Upper lobe of right lung (tissue), 1 donor: Measurements from ENCODE around the gene GABRD. TPM values are rescaled to one million over a fixed set of nuclear protein-coding genes. Genes with fewer than 3 reads are reported as not detected.
A peak's percentile ranks its signal among the peaks of the same experiment; 100 is the strongest.

ENCODE experiments used
- ATAC-seq: fragments of 200-7000 bp; cut with Tn5 transposase; one replicate; pipeline ENCODE4 v1.9.1; 2020; ENCODE audit warnings: mild to moderate bottlenecking, moderate library complexity
- DNase-seq: peaks from one replicate; pipeline ENCODE4 v3.0.0-alpha.2; 2020
- H3K27ac ChIP-seq: fragments of 200-600 bp; one replicate; pipeline ENCODE4 v1.8.0; 2022
- H3K27me3 ChIP-seq: fragments of 200-600 bp; one replicate; pipeline ENCODE4 v1.8.0; 2022; ENCODE audit warnings: mild to moderate bottlenecking
- H3K36me3 ChIP-seq: fragments of 200-600 bp; one replicate; pipeline ENCODE4 v1.8.0; 2022
- H3K4me1 ChIP-seq: fragments of 200-600 bp; one replicate; pipeline ENCODE4 v1.8.0; 2022
- H3K4me3 ChIP-seq: fragments of 200-600 bp; one replicate; pipeline ENCODE4 v1.8.0; 2022; ENCODE audit warnings: mild to moderate bottlenecking
- H3K9me3 ChIP-seq: fragments of 200-600 bp; one replicate; pipeline ENCODE4 v1.8.0; 2022
- intact Hi-C: fragments of 100-400 bp; cut with DNase I; formaldehyde crosslinking; loops from one replicate; pipeline ENCODE4 v1.11.0; 2022
- total RNA-seq: library from RNA; stranded (reverse); fragmentation: NEBNext Ultra II Directional; extraction: Animal tissue kit (Norgen Biotek cat#: 25700); gene quantifications from one replicate; pipeline ENCODE4 v1.2.1, GENCODE V29; 2021
- TF ChIP-seq, protein P1 (sequence below): fragments of 200-600 bp; IDR thresholded peaks from one replicate; pipeline ENCODE4 v1.8.0; 2022; ENCODE audit warnings: antibody characterized with exemption
- donor health status: DM: no; HTN: yes; CAD: no; lungs with severe emphysema.

GABRD gene
- total RNA-seq, 1 donor from 2014 or later = 2.9 TPM

DNA sequence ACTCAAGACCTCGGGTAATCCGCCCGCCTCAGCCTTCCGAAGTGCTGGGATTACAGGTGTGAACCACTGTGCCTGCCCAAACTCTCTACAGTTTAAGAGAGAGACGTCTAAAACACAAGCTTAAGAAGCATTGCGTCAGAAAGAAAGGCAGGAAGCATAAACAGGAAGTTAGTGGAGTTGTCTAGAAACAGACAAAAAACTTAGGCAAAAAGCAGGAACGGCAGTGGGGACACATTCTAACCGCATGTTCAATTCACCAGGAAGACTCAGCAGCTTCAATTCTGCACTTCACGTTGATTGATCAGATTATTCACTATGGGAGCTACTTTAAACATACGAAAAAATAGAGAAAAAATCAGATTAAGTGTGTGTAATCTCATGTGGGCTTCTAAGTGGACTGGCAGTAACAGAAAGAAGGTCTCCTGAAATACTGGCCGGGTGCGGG, 22.9 kb upstream of the GABRD start:
- H3K4me3 ChIP-seq = no peak overlapping the region
- intact Hi-C loops = no loop called here
- no peaks in the 10 kb centered on the region for H3K4me1 ChIP-seq
- ATAC-seq (peak; percentile 76), DNase-seq (no peak)
- no peaks in the 10 kb centered on the region for H3K9me3 ChIP-seq
- TF ChIP-seq, protein P1, sequence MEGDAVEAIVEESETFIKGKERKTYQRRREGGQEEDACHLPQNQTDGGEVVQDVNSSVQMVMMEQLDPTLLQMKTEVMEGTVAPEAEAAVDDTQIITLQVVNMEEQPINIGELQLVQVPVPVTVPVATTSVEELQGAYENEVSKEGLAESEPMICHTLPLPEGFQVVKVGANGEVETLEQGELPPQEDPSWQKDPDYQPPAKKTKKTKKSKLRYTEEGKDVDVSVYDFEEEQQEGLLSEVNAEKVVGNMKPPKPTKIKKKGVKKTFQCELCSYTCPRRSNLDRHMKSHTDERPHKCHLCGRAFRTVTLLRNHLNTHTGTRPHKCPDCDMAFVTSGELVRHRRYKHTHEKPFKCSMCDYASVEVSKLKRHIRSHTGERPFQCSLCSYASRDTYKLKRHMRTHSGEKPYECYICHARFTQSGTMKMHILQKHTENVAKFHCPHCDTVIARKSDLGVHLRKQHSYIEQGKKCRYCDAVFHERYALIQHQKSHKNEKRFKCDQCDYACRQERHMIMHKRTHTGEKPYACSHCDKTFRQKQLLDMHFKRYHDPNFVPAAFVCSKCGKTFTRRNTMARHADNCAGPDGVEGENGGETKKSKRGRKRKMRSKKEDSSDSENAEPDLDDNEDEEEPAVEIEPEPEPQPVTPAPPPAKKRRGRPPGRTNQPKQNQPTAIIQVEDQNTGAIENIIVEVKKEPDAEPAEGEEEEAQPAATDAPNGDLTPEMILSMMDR = no peak
- H3K27me3 ChIP-seq = no peaks in the 10 kb centered on the region
- H3K27ac ChIP-seq = peak overlapping the region; percentile 60
- no peaks in the 10 kb centered on the region for H3K36me3 ChIP-seq

DNA sequence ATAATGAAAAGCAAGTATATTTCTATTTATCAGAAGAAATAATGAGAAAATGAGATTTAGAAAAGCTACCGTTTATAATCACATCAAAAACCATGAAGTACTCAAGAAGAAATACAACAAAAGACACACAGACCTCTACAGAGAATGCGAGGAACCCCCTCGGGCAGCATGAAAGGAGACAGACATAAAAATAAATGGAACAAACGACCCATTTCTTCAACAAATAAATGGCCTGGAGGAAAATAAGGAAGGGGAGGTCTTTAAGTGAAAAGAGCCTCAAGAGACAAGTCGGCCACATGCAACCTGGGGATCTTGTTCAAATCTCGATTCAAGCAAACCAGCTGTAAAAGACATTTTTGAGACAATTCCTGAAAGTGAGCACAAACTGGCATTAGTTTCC, 21.6 kb upstream of the GABRD start:
- no peak for DNase-seq
- no peak for ATAC-seq
- no peaks in the 10 kb centered on the region for H3K4me1 ChIP-seq
- intact Hi-C loops = no loop called here
- H3K4me3 ChIP-seq = no peak overlapping the region
- no peak overlapping the region for H3K27ac ChIP-seq
- H3K27me3 ChIP-seq = peaks cover 8% of the 10 kb centered on the region
- no peaks in the 10 kb centered on the region for H3K9me3 ChIP-seq
- TF ChIP-seq, protein P1 = no peak
- H3K36me3 ChIP-seq = no peaks in the 10 kb centered on the region

DNA sequence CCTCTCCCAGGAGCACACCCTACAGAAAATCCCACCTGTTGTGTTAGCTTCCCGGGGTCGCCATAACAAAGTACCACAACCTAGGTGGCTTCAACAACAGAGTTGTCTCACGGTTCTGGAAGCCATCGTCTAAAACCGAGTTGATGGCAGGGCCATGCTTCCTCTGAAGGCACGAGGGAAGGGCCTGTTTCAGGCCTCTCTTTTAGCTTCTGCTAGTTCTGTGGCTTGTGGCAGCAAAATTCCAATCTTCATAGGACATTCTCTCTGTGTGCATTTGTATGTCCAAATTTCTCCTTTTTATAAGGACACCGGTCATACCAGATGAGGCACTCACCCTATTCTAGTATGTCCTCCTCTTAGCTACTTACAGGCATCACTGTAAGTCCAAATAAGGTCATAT, 18.7 kb upstream of the GABRD start:
- Histone ChIP-seq H3K36me3 (no peaks in the 10 kb centered on the region), H3K9me3 (no peaks in the 10 kb centered on the region), H3K4me3 (no peak overlapping the region), H3K27ac (no peak overlapping the region), H3K27me3 (peaks cover 31% of the 10 kb centered on the region), H3K4me1 (peaks cover 4% of the 10 kb centered on the region)
- no peak for DNase-seq
- intact Hi-C loops = no loop called here
- ATAC-seq = no peak
- TF ChIP-seq, protein P1 = no peak

- Histone ChIP-seq H3K4me1 (peaks cover 4% of the 10 kb centered on the region), H3K4me3 (no peak overlapping the region), H3K9me3 (no peaks in the 10 kb centered on the region), H3K27me3 (peaks cover 32% of the 10 kb centered on the region), H3K36me3 (no peaks in the 10 kb centered on the region), H3K27ac (no peak overlapping the region)
- DNase-seq (no peak), ATAC-seq (no peak)
- intact Hi-C loops = no loop called here
- TF ChIP-seq, protein P1 = no peak
These were observed 18.3 kb upstream of the GABRD start for GRCh38 chr1:2000850-2001249.

DNA sequence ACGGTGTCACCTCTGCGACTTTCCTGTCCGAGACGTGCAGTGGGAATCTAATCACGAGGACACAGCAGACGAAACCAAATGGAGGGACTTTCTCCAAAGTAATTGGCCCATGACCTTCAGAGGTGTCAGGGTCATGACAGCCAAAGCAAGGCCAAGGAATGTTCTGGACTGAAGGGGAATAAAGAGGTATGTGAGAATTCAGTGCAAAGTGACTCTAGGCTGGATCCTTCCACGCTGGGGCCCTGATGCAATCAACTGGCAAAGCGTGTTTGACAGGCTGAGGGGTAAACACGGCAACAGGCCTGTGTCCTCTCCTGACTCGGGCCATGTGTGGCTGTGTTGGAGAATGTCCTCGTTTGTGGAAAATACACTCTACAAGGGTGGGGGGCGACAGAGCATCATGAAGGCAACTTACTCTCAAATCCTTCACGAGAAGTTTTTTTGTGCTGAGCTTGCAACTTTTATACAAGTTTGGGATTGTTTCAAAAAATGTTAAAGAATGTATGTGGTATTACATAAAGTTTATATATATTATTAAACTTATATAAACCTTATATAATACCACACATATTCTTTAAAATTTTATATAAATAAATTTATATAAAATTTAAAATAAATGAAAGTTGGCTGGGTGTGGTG, 17.3 kb upstream of the GABRD start:
- Histone ChIP-seq H3K36me3 (no peaks in the 10 kb centered on the region), H3K4me3 (no peak overlapping the region), H3K27ac (no peak overlapping the region), H3K27me3 (peaks cover 32% of the 10 kb centered on the region), H3K4me1 (peaks cover 4% of the 10 kb centered on the region), H3K9me3 (no peaks in the 10 kb centered on the region)
- intact Hi-C loops = no loop called here
- DNase-seq (peak; percentile 76), ATAC-seq (peak; percentile 86)
- TF ChIP-seq, protein P1 = no peak
